ENCODE measurements around the gene UBE3A. TPM values are rescaled to one million over a fixed set of nuclear protein-coding genes. Genes with fewer than 3 reads are reported as not detected.
A peak's percentile ranks its signal among the peaks of the same experiment; 100 is the strongest.

Gene UBE3A
- polyA plus RNA-seq (2012; ENCODE audit: low read depth, missing spikeins) = 21.8 TPM

- TF ChIP-seq POU2F2 (IDR thresholded peaks at IDR 0.05; ENCODE audit: low read depth, low read length) = no peak
- TF ChIP-seq TAF1 (IDR thresholded peaks at IDR 0.05; ENCODE audit: low read depth, low read length) = peak; percentile 95
- peak; percentile 90 for TF ChIP-seq POLR2AphosphoS5 (IDR thresholded peaks at IDR 0.05; ENCODE audit: low read depth, low read length)
- TF ChIP-seq POLR2A (IDR thresholded peaks at IDR 0.05; ENCODE audit: low read depth, low read length) = peak; percentile 94
- FAIRE-seq (peak; percentile 100), DNase-seq (ENCODE audit: insufficient read length, low spot score) (peak; percentile 71)
Measured at GRCh38 chr15:25438601-25439368, at the start of gene UBE3A. Gene UBE3A (minus strand): TSS chr15:25439024. CDS start chr15:25409107, 29,917 bp downstream.

- no peak for DNase-seq (ENCODE audit: insufficient read length, low spot score)
- no peak for TF ChIP-seq TAF1 (IDR thresholded peaks at IDR 0.05; ENCODE audit: low read depth, low read length)
- TF ChIP-seq POU2F2 (IDR thresholded peaks at IDR 0.05; ENCODE audit: low read depth, low read length) = no peak
- no peak for TF ChIP-seq POLR2AphosphoS5 (IDR thresholded peaks at IDR 0.05; ENCODE audit: low read depth, low read length)
- no peak for TF ChIP-seq PAX5 (IDR thresholded peaks at IDR 0.05; ENCODE audit: insufficient read depth, low read length, severe bottlenecking)
- no peak for TF ChIP-seq SPI1 (IDR thresholded peaks at IDR 0.05; ENCODE audit: low read depth, low read length)
- FAIRE-seq = no peak
Measured at GRCh38 chr15:25487226-25487884, 48.5 kb upstream of the UBE3A start.

- FAIRE-seq (no peak), DNase-seq (ENCODE audit: insufficient read length, low spot score) (no peak)
- TF ChIP-seq SPI1 (IDR thresholded peaks at IDR 0.05; ENCODE audit: low read depth, low read length) (no peak), POU2F2 (IDR thresholded peaks at IDR 0.05; ENCODE audit: low read depth, low read length) (no peak)
Measured at GRCh38 chr15:25486051-25486450, 47.2 kb upstream of the UBE3A start.

- TF ChIP-seq POU2F2 (IDR thresholded peaks at IDR 0.05; ENCODE audit: low read depth, low read length) = no peak
- TF ChIP-seq POLR2A (IDR thresholded peaks at IDR 0.05; ENCODE audit: low read depth, low read length) = no peak
- no peak for TF ChIP-seq SPI1 (IDR thresholded peaks at IDR 0.05; ENCODE audit: low read depth, low read length)
- TF ChIP-seq TAF1 (IDR thresholded peaks at IDR 0.05; ENCODE audit: low read depth, low read length) = no peak
- no peak for TF ChIP-seq POLR2AphosphoS5 (IDR thresholded peaks at IDR 0.05; ENCODE audit: low read depth, low read length)
- no peak for DNase-seq (ENCODE audit: insufficient read length, low spot score)
Measured at GRCh38 chr15:25481208-25481859, 42.5 kb upstream of the UBE3A start.

GRCh38 chr15:25478313-25478712 lies 39.5 kb upstream of the UBE3A start:
- FAIRE-seq (no peak), DNase-seq (ENCODE audit: insufficient read length, low spot score) (no peak)
- TF ChIP-seq POU2F2 (IDR thresholded peaks at IDR 0.05; ENCODE audit: low read depth, low read length) = no peak
- TF ChIP-seq POLR2AphosphoS5 (IDR thresholded peaks at IDR 0.05; ENCODE audit: low read depth, low read length) = no peak
- TF ChIP-seq SPI1 (IDR thresholded peaks at IDR 0.05; ENCODE audit: low read depth, low read length) = no peak
- TF ChIP-seq PAX5 (IDR thresholded peaks at IDR 0.05; ENCODE audit: insufficient read depth, low read length, severe bottlenecking) = no peak
- TF ChIP-seq TAF1 (IDR thresholded peaks at IDR 0.05; ENCODE audit: low read depth, low read length) = no peak
- no peak for TF ChIP-seq POLR2A (IDR thresholded peaks at IDR 0.05; ENCODE audit: low read depth, low read length)

More at GRCh38 chr15:25481208-25481859, 42.5 kb upstream of the UBE3A start:
- no peak for FAIRE-seq

GRCh38 chr15:25477816-25478215 lies 39.0 kb upstream of the UBE3A start:
- FAIRE-seq (no peak), DNase-seq (ENCODE audit: insufficient read length, low spot score) (no peak)
- TF ChIP-seq PAX5 (IDR thresholded peaks at IDR 0.05; ENCODE audit: insufficient read depth, low read length, severe bottlenecking) (no peak), POLR2A (IDR thresholded peaks at IDR 0.05; ENCODE audit: low read depth, low read length) (no peak), SPI1 (IDR thresholded peaks at IDR 0.05; ENCODE audit: low read depth, low read length) (no peak), POLR2AphosphoS5 (IDR thresholded peaks at IDR 0.05; ENCODE audit: low read depth, low read length) (no peak), TAF1 (IDR thresholded peaks at IDR 0.05; ENCODE audit: low read depth, low read length) (no peak), POU2F2 (IDR thresholded peaks at IDR 0.05; ENCODE audit: low read depth, low read length) (no peak)

GRCh38 chr15:25474251-25474650 lies 35.4 kb upstream of the UBE3A start:
- no peak for DNase-seq (ENCODE audit: insufficient read length, low spot score)
- FAIRE-seq = no peak
- no peak for TF ChIP-seq TAF1 (IDR thresholded peaks at IDR 0.05; ENCODE audit: low read depth, low read length)
- no peak for TF ChIP-seq PAX5 (IDR thresholded peaks at IDR 0.05; ENCODE audit: insufficient read depth, low read length, severe bottlenecking)
- TF ChIP-seq POU2F2 (IDR thresholded peaks at IDR 0.05; ENCODE audit: low read depth, low read length) = no peak
- TF ChIP-seq SPI1 (IDR thresholded peaks at IDR 0.05; ENCODE audit: low read depth, low read length) = no peak
- TF ChIP-seq POLR2A (IDR thresholded peaks at IDR 0.05; ENCODE audit: low read depth, low read length) = no peak
- no peak for TF ChIP-seq POLR2AphosphoS5 (IDR thresholded peaks at IDR 0.05; ENCODE audit: low read depth, low read length)

GRCh38 chr15:25470230-25470629 lies 31.4 kb upstream of the UBE3A start:
- FAIRE-seq (no peak), DNase-seq (ENCODE audit: insufficient read length, low spot score) (no peak)
- TF ChIP-seq POU2F2 (IDR thresholded peaks at IDR 0.05; ENCODE audit: low read depth, low read length) = no peak
- no peak for TF ChIP-seq SPI1 (IDR thresholded peaks at IDR 0.05; ENCODE audit: low read depth, low read length)
- TF ChIP-seq TAF1 (IDR thresholded peaks at IDR 0.05; ENCODE audit: low read depth, low read length) = no peak
- no peak for TF ChIP-seq POLR2AphosphoS5 (IDR thresholded peaks at IDR 0.05; ENCODE audit: low read depth, low read length)
- no peak for TF ChIP-seq PAX5 (IDR thresholded peaks at IDR 0.05; ENCODE audit: insufficient read depth, low read length, severe bottlenecking)
- TF ChIP-seq POLR2A (IDR thresholded peaks at IDR 0.05; ENCODE audit: low read depth, low read length) = no peak

GRCh38 chr15:25469377-25469776 lies 30.6 kb upstream of the UBE3A start:
- DNase-seq (ENCODE audit: insufficient read length, low spot score) (no peak), FAIRE-seq (no peak)
- TF ChIP-seq TAF1 (IDR thresholded peaks at IDR 0.05; ENCODE audit: low read depth, low read length) (no peak), SPI1 (IDR thresholded peaks at IDR 0.05; ENCODE audit: low read depth, low read length) (no peak), POU2F2 (IDR thresholded peaks at IDR 0.05; ENCODE audit: low read depth, low read length) (no peak), PAX5 (IDR thresholded peaks at IDR 0.05; ENCODE audit: insufficient read depth, low read length, severe bottlenecking) (no peak), POLR2A (IDR thresholded peaks at IDR 0.05; ENCODE audit: low read depth, low read length) (no peak), POLR2AphosphoS5 (IDR thresholded peaks at IDR 0.05; ENCODE audit: low read depth, low read length) (no peak)
